Gastroesophageal sphincter (tissue), 3 donors: ENCODE data around the gene CRYBG3.

Source experiments
- CTCF ChIP-seq, 4 experiments: fragments of 200-600 bp in 2 of 4; fragments of 450-650 bp in 2 of 4; sonication (generic) in 1 of 4; IDR thresholded peaks; one replicate each; pipeline ENCODE4 v1.5.1; 2017 to 2019; ENCODE audit warnings: antibody characterized with exemption in 4 of 4, mild to moderate bottlenecking in 2 of 4, moderate library complexity in 2 of 4
- POLR2A ChIP-seq, 2 donors: fragments of 450-650 bp; IDR thresholded peaks; one replicate each; pipeline ENCODE4 v1.6.1; 2017; ENCODE audit warnings: antibody characterized with exemption in 2 of 2, mild to moderate bottlenecking in 2 of 2, moderate library complexity in 1 of 2

GRCh38 chr3:97958796-97959195, 137.0 kb downstream of the CRYBG3 start:
- no peak for TF ChIP-seq POLR2A (IDR thresholded peaks at IDR 0.05)
- no peak for TF ChIP-seq CTCF (IDR thresholded peaks at IDR 0.05)
